ENCODE results near the gene SEMA4C.
A peak's percentile ranks its signal among the peaks of the same experiment; 100 is the strongest.

Gene SEMA4C

DNA sequence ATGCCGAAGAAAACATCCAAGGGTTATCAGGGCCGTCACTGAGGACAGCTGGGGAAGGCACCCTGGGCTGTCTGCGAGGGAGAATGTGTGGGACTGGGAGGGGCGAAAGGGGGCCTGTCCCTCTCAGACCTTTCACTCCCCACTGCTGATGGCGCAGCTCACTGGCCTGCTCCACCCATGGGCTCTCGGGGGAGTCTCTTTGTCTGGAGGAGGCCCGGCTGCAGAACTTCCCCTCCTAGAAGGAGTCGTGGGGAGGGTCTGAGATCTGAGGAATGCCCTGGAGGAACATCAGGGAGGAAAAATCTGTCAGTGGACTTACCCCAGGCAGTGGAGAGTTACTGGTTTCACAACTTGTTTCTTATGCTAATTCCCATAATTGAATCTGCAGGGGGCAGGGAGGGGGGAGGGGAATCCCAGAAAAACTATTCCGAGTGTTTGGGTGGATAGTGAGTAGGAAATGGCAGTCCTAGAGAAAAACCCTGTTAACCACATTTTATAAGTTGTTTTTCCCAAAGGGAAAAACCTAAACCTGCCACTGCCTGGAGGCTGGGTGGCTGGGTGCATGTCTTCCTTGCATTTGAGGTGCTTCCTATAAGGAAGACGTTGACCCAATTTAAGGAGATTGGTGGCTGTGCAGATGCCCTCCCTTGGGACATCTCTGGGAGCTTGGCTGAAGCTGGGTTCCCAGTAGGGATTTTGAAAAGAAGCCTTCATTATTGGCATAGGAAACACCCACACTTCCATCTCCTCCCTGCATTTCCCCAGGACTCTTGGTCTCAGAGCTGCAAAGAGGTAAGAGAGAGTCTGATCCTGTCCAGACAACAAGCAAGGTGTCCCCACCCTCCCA lies 11.7 kb upstream of the SEMA4C start:
- DNase-seq = no peak

GRCh38 chr2:96880891-96881273 lies 11.0 kb upstream of the SEMA4C start:
- DNase-seq = no peak

DNA sequence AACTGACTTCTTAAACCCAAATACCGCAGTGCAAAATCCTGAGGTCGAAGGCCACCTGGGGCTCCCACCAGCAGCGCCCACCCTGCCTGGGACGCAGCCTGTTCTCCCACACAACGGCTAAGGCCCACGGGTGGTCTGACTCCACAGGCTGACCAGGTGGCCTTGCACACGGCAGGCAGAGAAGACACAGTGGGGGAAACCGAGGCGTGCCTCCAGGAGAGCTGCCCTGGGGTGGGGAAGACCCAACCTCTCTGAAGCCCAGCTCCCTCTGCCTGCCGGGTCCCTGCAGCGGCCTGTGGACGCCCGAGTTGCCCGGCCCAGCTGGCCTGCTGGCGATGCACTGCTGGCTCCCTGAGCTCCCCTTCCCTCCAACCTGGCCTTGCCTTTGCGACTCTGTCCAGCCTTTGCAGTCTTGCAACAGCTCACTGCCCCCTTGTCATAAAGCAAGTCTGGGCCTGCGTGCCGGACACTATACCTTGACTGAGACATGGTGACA lies 9.7 kb upstream of the SEMA4C start:
- DNase-seq = no peak

- DNase-seq = no peak
Measured at GRCh38 chr2:96878796-96879544, 9.1 kb upstream of the SEMA4C start.

GRCh38 chr2:96878171-96878570 lies 8.3 kb upstream of the SEMA4C start:
- no peak for DNase-seq

DNA sequence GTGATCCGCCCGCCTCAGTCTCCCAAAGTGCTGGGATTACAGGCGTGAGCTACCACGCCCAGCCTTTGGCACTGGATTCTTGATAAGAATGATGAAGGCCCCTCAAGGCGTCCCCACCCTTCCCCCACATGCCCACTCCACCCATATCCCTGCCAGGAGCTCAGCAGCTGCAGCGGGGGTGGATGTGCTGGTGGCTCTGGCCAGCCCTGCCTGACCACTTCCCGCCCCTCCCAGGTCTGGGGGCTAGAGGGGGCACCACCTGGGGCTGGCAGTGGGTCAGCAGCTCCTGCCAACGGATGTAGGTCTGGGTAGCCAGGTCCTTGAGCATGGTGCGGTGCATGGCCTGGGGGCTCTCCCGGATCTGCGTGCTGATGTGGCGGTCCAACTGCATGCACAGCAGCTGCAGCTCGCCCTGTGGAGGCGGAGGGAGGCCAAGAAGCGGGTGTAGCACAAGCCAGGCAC lies 7.8 kb upstream of the SEMA4C start:
- DNase-seq = no peak

DNA sequence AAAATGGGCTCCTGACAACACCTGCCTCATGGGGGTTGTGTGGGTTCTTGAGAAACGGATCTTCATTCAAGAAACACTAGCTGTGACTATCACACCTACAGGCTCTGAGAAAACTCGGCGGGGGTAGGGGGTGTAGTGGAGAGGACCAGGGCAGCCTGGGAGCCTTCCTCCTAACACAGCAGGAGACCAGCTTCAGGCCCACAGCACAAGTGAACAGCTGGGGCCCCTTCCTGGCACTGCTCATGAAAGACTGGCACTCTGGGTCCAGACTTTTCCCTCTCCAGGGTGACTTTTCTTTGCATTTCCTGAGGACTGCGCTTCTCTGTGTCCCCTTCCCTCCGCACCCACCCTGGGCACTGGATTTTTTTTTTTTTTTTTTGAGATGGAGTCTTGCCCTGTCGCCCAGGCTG lies 7.2 kb upstream of the SEMA4C start:
- no peak for DNase-seq

DNA sequence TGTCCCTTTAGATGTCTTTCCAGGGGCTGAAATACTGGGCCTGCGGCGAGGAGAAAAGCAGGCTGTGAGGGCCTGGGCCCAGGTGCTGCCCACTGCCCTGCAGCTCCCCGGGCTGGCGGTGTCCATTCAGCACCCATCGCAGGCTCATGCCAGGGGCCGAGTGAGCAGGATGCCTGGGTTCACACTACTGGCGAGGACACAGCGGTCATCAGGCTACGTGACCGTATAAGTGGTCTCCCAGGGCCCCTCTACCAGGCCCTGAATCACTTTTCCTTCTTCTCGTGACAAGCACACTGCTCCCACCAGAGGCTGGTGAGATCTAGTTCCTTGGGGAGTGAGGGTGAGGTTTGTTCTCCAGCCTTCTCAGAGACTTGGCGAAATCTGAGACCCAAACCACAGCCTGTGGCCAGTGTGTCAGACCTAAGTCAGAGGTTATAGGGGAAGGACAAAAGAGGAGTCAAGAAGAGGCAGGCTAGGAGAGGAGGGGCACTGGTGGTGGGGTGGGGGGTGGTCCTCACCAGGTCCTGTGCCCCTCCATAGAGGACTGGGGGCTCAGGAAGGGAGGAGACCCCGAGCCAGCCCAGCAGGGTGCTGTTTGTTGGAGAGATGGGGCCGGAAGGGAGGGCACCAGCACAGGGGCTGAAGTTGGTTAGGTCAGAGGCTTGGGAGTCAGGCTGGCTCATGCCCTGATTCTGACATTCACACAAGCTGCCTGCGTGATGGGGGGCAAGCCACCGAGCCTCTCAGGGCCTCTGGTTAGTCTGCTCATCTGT lies 6.6 kb upstream of the SEMA4C start:
- DNase-seq = no peak

GRCh38 chr2:96875498-96876268 lies 5.8 kb upstream of the SEMA4C start:
- no peak for DNase-seq

GRCh38 chr2:96874198-96874831 lies 4.4 kb upstream of the SEMA4C start:
- DNase-seq = no peak

DNA sequence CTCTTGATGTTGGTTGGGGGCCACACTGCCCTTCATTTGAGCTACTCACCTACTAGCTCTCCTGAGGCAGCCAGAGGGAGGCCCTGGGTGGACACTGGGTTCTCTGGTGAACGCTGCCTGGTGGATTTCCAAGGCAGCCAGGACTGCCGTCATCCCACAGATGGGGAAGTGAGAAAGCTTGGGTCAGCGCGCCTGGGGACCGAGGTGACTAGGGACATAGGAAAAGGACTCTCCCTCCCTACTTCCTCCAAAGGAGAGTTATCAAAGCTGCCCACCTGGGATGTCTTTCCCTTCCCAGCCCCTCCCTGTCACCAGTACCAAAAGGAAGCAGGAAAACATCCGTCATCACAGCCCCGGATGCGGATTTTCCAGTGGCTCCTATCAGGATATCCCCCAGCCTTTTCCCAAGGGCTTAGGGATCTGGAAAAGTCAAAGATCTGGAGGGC lies 3.8 kb upstream of the SEMA4C start:
- no peak for DNase-seq

- DNase-seq = no peak
Measured at GRCh38 chr2:96872591-96873349, 2.9 kb upstream of the SEMA4C start.

- DNase-seq = peak in 1 of 2 experiments; percentile 50
Measured at GRCh38 chr2:96870626-96871255, 861 bp upstream of the SEMA4C start.

DNA sequence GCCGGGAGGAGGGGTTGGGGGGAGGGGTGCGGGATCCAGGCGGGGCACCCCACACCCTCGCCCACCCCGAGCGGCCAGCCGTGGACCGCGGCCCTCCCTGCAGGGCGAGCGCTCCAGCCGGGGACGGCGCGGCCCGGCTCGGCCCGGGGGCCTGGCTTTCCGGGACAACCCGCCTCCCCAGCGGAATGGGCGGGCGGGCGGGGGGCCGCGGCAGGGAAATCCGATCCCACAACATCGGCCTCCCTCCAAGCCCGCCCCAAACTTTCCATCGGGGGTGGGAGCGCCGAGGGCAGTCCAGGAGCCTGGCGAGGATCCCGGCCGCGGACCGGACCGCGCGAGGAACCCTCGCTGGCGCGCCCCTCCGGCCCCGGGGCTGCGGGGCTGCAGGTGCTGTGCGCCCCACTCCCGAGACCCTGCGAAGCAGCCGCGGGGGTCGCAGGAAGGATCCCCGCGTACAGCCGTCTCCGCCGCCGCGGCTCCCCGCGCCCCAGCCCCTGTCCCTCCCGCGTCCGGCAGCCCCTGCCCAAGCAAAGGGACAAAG lies 529 bp downstream of the SEMA4C start:
- DNase-seq = no peak

- DNase-seq = peak; percentile 63 to 82
Measured at GRCh38 chr2:96868555-96869280, 1.2 kb downstream of the SEMA4C start.

GRCh38 chr2:96867756-96868554 lies 1.9 kb downstream of the SEMA4C start:
- DNase-seq = no peak

- DNase-seq = no peak
Measured at GRCh38 chr2:96866986-96867755, 2.7 kb downstream of the SEMA4C start.

- no peak for DNase-seq
Measured at GRCh38 chr2:96866586-96866985, 3.3 kb downstream of the SEMA4C start.
